GM15510 (cell line): Measurements from ENCODE around the gene TMEM266.

Experiments
- POLR2A ChIP-seq: IDR thresholded peaks from 3 replicates; pipeline ENCODE4 v1.6.1; 2011; ENCODE audit warnings: borderline replicate concordance; ENCODE audit not compliant: insufficient read length; ENCODE audit errors: extremely low read depth

The TMEM266 gene

DNA sequence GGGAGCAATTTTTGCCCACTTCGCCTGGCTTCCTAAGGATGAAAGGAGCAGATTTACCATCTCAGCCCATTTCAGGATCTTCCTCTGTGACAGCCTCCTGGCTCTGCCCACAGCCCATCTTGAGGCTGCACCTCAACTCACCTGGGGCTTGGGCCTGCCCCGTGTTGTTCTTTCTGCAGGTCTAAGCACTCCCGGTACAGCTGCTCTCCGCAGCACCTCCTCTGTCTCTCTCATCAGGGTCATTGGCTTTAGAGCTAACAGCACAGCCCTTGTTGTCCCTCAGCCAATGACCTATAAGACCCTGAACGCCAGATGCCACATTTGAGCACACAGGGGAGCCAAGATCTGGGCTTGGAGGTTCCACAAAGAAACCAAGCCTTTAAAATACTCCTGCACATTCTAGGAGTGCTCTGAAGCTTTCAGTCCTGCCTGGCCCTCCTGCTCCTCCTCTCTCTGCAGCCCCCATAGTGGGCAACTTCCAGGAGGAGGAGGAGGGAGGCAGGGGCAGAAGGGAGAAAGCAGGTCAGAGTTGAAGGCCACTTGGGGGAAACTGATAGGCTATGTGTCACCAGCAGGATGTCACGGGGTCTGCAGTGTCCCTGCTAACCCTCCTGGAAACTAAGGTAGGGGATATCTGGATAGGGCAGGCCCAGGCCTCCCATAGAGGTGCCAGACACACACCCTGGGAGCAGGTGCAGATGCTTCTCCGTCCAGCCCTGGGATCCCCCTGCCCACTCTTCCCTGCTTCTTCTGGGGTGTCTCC, 135.9 kb downstream of the TMEM266 start:
- no peak for TF ChIP-seq POLR2A

GRCh38 chr15:76196269-76197231, 136.8 kb downstream of the TMEM266 start:
- no peak for TF ChIP-seq POLR2A

DNA sequence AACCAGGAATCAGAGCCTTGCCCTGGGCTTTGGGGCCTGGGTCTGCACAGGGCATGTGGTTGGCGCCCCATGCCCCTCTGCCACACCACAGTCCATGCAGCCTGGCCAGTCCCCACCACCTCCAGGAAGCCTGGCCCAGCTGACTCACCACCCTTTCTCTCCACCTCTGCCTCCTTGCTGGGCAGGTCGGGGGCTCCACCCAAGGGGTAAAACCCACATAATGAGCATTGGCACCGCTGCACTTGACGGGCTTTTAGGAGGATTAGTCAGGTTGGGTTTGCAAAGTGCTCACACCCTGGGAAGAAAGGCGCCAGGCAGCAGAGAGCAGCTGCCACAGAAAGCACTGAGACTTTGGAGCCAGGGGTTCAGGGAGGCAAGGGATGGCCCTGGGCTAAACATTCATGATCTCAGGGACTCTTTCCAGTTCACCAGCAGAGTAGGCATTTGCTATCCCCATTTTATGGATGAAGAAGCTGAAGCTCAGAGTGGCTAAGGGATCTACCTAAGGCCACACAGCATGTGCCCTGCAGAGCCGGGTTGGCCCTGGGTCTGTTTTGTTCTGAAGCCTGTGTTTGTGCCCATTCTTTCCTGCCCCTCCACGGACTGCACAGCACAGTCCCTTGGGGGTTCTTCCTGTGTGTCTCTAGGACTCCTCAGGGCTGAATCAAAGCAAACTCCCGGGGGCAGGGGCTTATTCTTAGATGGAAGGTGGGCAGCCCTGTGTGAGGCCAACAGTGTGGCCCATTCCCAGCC, 138.1 kb downstream of the TMEM266 start:
- no peak for TF ChIP-seq POLR2A

DNA sequence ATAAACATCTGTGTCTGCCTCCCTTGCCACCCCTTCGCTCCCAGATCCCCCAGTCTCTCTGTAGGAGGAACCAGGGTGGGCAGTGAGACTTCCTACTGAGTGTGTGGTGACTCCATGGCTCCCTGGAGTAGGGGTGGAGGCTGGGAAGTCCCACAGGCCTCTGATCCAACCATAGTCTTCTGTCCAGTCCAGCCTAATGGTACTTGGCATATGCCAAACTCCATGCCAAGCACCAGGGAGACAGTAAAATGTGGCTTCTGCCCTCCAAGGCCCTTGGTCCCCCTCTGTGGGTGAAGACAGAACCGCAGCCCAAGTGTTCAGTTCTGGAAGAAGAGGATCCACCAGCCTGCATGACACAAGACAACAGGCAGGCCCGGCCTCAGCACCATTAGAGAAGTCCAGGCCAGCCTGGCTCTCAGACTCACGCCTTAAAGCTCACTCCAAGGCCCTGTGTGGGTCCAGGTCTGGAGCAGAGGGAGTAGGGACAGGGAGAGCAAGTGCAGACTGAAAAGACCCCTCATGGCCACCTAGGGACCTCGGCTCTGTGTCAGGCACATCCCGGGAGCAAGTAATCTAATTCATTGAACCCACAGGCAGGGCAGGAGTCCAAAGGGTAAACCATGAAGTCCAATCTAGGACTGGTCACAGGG, 138.8 kb downstream of the TMEM266 start:
- TF ChIP-seq POLR2A = no peak

DNA sequence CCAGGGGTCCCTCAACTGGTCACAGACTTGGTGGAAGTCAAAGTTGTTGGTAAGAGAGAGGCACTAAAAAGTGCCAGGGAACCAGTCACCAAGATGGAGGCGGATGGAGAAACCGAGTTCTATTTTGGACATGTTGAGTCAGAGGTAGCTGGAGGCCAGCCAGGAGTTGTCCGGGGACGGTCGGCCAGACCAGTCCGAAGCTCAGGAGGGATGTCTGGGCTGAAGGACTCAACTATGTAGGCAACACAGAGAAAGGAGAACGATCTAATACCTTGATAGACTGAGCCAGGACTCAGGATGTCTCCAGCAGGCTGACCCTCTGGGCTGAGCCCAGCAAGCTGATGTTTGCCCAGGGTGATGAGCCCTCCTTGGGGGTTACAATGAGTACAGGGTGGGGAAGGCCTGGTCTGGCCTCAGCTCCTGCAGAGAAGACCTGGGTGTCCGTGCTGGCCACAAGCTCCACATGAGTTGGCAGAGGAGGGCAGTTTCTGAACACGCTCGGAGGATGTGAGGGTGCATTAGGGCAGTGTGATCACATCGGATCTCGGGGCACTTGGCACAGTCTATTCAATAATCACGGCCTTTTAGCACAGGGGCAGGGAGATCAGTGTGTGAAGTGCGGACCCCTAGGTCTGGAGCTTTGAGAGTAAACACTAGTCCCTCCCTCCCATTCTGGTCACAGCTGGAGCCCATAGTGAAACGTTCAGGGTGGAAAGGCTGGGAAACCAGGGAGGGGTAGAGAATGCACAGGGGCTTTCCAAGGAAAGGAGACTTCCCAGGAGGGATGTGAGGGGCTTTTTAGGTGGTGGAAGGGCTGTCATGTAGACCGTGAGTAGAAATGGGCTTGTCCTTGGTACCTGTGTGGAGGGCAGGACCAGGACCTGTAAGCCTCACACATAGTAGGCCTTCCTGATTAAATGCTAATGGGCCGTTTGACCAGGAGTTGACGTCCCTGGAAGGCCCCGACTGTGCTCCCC, 139.6 kb downstream of the TMEM266 start:
- TF ChIP-seq POLR2A = no peak

GRCh38 chr15:76200083-76200465, 140.3 kb downstream of the TMEM266 start:
- no peak for TF ChIP-seq POLR2A

DNA sequence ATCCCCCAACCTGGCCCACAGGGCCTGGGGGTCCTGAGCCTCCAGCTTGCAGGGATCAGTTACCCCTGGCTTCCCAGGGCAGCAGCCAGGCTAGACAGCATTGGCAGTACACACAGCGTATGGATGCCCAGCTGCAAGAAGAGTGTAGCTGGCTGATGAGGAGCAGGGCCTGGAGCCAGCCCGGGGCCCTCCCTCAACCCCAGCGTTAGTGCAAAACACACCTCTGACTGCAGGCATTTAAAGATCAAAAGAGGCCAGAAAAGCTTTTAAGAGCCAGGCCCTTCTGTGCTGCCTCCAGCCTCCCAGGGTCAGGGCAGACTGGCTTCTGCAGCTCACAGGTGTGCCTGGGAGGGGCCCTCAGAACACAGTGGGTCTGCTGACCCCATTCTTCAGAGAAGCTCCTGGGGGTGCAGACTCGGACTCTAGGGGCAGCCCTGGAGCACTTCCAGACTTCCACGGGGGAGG, 140.9 kb downstream of the TMEM266 start:
- TF ChIP-seq POLR2A = no peak

- TF ChIP-seq POLR2A = no peak
Measured at GRCh38 chr15:76201536-76202255, 141.9 kb downstream of the TMEM266 start.

GRCh38 chr15:76203346-76204108, 143.7 kb downstream of the TMEM266 start:
- no peak for TF ChIP-seq POLR2A

DNA sequence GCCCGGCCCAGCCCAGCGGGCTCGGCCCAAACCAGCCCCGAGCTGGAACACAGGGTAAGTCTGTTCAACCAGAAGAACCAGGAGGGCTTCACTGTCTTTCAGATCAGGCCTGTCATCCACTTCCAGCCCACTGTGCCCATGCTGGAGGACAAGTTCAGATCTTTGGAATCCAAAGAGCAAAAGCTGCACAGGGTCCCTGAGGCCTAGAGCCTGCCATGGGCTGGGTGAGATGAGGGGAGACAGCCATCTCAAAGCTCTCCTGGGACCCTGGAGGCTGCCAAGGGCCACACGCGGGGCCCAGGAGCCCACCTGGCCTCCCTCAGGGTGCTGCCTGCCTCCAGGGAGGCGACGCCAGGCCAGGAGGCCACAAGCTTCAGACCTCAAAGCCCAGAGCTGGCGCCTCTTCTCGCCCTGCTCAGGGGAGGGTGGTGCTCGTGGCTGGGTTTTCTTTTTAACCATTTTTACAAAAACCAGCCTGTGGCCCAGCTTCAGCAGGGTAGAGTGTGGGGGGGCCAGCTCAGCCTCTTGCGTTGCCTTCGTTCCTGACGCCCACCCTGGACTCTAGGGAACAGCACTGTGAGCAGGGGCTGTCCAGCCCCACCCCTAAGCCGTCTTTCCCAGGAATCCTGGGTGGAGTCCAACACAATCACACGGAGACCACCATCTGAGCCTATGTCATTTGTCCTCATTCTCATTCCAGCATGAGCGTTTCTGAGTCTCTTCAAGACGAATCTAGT, 144.5 kb downstream of the TMEM266 start:
- TF ChIP-seq POLR2A = no peak

- no peak for TF ChIP-seq POLR2A
Measured at GRCh38 chr15:76204916-76205460, 145.2 kb downstream of the TMEM266 start.
